Fibroblast of skin of scalp (primary cell): ENCODE results near the gene EI24.

ENCODE experiments used
- DNase-seq: peaks from one replicate; pipeline ENCODE4 v3.0.0-alpha.2; 2013

Gene EI24

DNA sequence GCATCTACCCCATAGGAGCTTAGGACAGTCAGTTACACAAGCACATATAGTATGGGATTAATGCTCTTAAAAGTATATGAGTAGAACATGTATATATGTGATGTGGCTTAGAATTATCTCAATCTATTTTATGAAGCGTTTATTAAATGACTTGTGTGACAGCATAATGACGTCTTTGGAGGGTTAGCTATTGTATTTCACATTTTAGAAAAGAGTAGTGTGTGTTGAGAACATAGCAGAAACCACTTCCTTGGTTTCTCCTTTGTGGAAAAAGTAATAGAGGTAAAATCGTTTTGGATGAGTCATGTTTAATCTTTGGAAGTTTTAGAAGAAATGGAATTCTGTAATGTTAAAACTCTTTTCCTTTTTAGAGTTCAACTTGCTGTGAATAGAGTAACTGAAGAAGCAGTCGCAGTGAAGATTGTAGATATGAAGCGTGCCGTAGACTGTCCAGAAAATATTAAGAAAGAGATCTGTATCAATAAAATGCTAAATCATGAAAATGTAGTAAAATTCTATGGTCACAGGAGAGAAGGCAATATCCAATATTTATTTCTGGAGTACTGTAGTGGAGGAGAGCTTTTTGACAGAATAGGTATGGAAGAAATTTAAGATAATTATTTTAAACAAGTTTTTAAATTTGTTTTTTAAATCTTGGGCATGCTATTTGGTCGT is 58.1 kb downstream of the EI24 start:
- DNase-seq, result no peak
